Measurements from ENCODE around the gene PARVA.

Gene PARVA

GRCh38 chr11:12430954-12431595, 53.7 kb downstream of the PARVA start:
- Mint-ChIP-seq H3K4me1 (no peaks in the 10 kb centered on the region), H3K36me3 (no peaks in the 10 kb centered on the region), H3K4me3 (no peak overlapping the region), H3K27ac (no peak overlapping the region), H3K27me3 (no peaks in the 10 kb centered on the region), H3K9me3 (no peaks in the 10 kb centered on the region)

GRCh38 chr11:12432507-12432906, 55.1 kb downstream of the PARVA start:
- Mint-ChIP-seq H3K4me3 (no peak overlapping the region), H3K9me3 (no peaks in the 10 kb centered on the region), H3K4me1 (no peaks in the 10 kb centered on the region), H3K27me3 (no peaks in the 10 kb centered on the region), H3K36me3 (no peaks in the 10 kb centered on the region), H3K27ac (no peak overlapping the region)

- Mint-ChIP-seq H3K36me3 (no peaks in the 10 kb centered on the region), H3K9me3 (no peaks in the 10 kb centered on the region), H3K4me3 (no peak overlapping the region), H3K4me1 (no peaks in the 10 kb centered on the region), H3K27me3 (no peaks in the 10 kb centered on the region), H3K27ac (no peak overlapping the region)
These were observed 55.8 kb downstream of the PARVA start for GRCh38 chr11:12433121-12433520.

- Mint-ChIP-seq H3K27ac (no peak overlapping the region), H3K36me3 (no peaks in the 10 kb centered on the region), H3K4me3 (no peak overlapping the region), H3K27me3 (no peaks in the 10 kb centered on the region), H3K4me1 (no peaks in the 10 kb centered on the region), H3K9me3 (no peaks in the 10 kb centered on the region)
These were observed 56.4 kb downstream of the PARVA start for GRCh38 chr11:12433571-12434324.

GRCh38 chr11:12434325-12434654, 56.9 kb downstream of the PARVA start:
- H3K9me3 Mint-ChIP-seq = no peaks in the 10 kb centered on the region
- no peak overlapping the region for H3K27ac Mint-ChIP-seq
- no peaks in the 10 kb centered on the region for H3K4me1 Mint-ChIP-seq
- H3K36me3 Mint-ChIP-seq = no peaks in the 10 kb centered on the region
- no peak overlapping the region for H3K4me3 Mint-ChIP-seq
- H3K27me3 Mint-ChIP-seq = no peaks in the 10 kb centered on the region

- Mint-ChIP-seq H3K9me3 (no peaks in the 10 kb centered on the region), H3K4me1 (no peaks in the 10 kb centered on the region), H3K4me3 (no peak overlapping the region), H3K36me3 (no peaks in the 10 kb centered on the region), H3K27me3 (no peaks in the 10 kb centered on the region), H3K27ac (no peak overlapping the region)
These were observed 57.9 kb downstream of the PARVA start for GRCh38 chr11:12435264-12435663.

- Mint-ChIP-seq H3K9me3 (no peaks in the 10 kb centered on the region), H3K36me3 (no peaks in the 10 kb centered on the region), H3K27ac (no peak overlapping the region), H3K4me3 (no peak overlapping the region), H3K4me1 (no peaks in the 10 kb centered on the region), H3K27me3 (no peaks in the 10 kb centered on the region)
These were observed 58.9 kb downstream of the PARVA start for GRCh38 chr11:12436266-12436665.

GRCh38 chr11:12438291-12438690, 60.9 kb downstream of the PARVA start:
- H3K27ac Mint-ChIP-seq = no peak overlapping the region
- H3K4me1 Mint-ChIP-seq = no peaks in the 10 kb centered on the region
- H3K4me3 Mint-ChIP-seq = no peak overlapping the region
- no peaks in the 10 kb centered on the region for H3K36me3 Mint-ChIP-seq
- H3K27me3 Mint-ChIP-seq = no peaks in the 10 kb centered on the region
- H3K9me3 Mint-ChIP-seq = no peaks in the 10 kb centered on the region

- Mint-ChIP-seq H3K9me3 (no peaks in the 10 kb centered on the region), H3K4me1 (no peaks in the 10 kb centered on the region), H3K27ac (no peak overlapping the region), H3K27me3 (no peaks in the 10 kb centered on the region), H3K36me3 (no peaks in the 10 kb centered on the region), H3K4me3 (no peak overlapping the region)
These were observed 62.2 kb downstream of the PARVA start for GRCh38 chr11:12439615-12440014.

- Mint-ChIP-seq H3K27ac (no peak overlapping the region), H3K4me1 (no peaks in the 10 kb centered on the region), H3K9me3 (no peaks in the 10 kb centered on the region), H3K36me3 (no peaks in the 10 kb centered on the region), H3K4me3 (no peak overlapping the region), H3K27me3 (no peaks in the 10 kb centered on the region)
These were observed 63.2 kb downstream of the PARVA start for GRCh38 chr11:12440565-12440964.

- Mint-ChIP-seq H3K9me3 (no peaks in the 10 kb centered on the region), H3K4me1 (no peaks in the 10 kb centered on the region), H3K4me3 (no peak overlapping the region), H3K27me3 (no peaks in the 10 kb centered on the region), H3K27ac (no peak overlapping the region), H3K36me3 (no peaks in the 10 kb centered on the region)
These were observed 64.0 kb downstream of the PARVA start for GRCh38 chr11:12441231-12441861.

GRCh38 chr11:12444601-12445000, 67.2 kb downstream of the PARVA start:
- Mint-ChIP-seq H3K27me3 (no peaks in the 10 kb centered on the region), H3K27ac (no peak overlapping the region), H3K9me3 (no peaks in the 10 kb centered on the region), H3K36me3 (no peaks in the 10 kb centered on the region), H3K4me3 (no peak overlapping the region), H3K4me1 (no peaks in the 10 kb centered on the region)

- no peak overlapping the region for H3K27ac Mint-ChIP-seq
- H3K4me3 Mint-ChIP-seq = no peak overlapping the region
- H3K36me3 Mint-ChIP-seq = no peaks in the 10 kb centered on the region
- H3K4me1 Mint-ChIP-seq = no peaks in the 10 kb centered on the region
- H3K9me3 Mint-ChIP-seq = no peaks in the 10 kb centered on the region
- no peaks in the 10 kb centered on the region for H3K27me3 Mint-ChIP-seq
These were observed 67.6 kb downstream of the PARVA start for GRCh38 chr11:12445001-12445400.

- H3K27ac Mint-ChIP-seq = no peak overlapping the region
- no peaks in the 10 kb centered on the region for H3K4me1 Mint-ChIP-seq
- H3K4me3 Mint-ChIP-seq = no peak overlapping the region
- no peaks in the 10 kb centered on the region for H3K36me3 Mint-ChIP-seq
- no peaks in the 10 kb centered on the region for H3K9me3 Mint-ChIP-seq
- H3K27me3 Mint-ChIP-seq = no peaks in the 10 kb centered on the region
These were observed 69.5 kb downstream of the PARVA start for GRCh38 chr11:12446863-12447262.

- Mint-ChIP-seq H3K4me1 (no peaks in the 10 kb centered on the region), H3K9me3 (no peaks in the 10 kb centered on the region), H3K4me3 (no peak overlapping the region), H3K27ac (no peak overlapping the region), H3K36me3 (no peaks in the 10 kb centered on the region), H3K27me3 (no peaks in the 10 kb centered on the region)
These were observed 71.0 kb downstream of the PARVA start for GRCh38 chr11:12448131-12448939.

Data from activated naive CD4-positive, alpha-beta T cell treated with anti-CD3 and anti-CD28 coated beads, Interleukin-2, amount 50 U/mL, for 24 hours (primary cell).